ENCODE data around the gene OSBP.
"Not testable (repeated sequence)": the region's sequence is repeated elsewhere in the genome, so short reads cannot be mapped to it uniquely, and the experiment has no call there.

OSBP gene

DNA sequence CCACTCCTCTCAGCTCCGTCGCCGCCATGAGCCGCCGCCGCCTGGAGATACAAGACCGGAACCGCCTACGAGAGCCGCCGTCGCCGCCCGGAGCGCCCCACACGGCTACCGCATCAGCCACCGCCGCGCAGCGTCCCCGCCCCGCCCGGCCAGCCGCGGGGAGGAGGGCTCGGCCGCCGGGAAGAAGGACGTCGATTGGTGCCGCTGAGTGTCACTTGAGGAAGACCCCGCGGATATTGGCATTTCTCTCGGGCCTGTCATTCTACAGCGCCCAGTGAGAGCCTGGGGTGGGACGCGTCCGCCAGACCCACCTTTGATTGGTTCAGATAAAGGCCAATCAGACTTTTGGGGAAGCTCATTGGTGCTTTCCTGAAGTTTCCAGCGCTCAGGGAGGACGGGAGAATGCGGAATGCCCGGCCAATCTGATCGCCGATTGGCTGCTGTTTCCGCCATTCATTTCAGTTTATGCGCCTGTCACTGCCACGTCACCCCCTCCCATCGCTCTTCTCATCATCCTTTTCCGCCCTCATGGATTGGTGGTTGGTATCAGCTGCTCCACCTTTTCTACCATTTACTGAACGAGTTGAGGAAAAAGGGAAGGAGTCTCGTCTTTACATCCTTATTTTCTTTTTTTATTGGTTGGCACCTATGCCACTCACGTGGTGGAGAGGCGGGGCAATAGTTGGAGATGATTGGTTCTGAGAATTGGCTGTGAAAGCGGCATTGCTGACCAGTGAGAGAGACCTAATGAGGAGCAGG, at the start of gene OSBP:
Gene OSBP (minus strand): TSS at position 138 of the 759 bp plus-strand sequence. CDS start 110 bp downstream, at position 28.
- FAIRE-seq: peak; percentile 98

DNA sequence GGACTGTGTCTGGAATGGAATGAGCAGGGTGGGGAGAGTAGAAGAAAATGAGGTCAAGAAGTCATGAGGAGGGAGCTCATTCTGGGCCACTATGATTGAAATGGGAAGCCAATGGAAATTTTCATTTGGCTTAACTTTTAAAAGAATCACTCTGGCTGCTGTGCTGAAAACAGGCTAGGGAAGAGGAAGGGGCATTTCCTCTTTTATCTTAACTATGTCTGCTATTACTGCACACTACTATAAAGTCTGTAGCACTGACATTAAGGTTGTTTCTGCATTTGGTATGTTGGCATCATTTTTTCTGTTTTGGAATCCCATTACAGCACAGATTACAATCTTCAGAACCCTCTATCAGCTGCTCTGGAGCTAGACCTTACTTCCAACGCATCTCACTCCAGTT, 45.0 kb upstream of the OSBP start:
- FAIRE-seq: no peak

DNA sequence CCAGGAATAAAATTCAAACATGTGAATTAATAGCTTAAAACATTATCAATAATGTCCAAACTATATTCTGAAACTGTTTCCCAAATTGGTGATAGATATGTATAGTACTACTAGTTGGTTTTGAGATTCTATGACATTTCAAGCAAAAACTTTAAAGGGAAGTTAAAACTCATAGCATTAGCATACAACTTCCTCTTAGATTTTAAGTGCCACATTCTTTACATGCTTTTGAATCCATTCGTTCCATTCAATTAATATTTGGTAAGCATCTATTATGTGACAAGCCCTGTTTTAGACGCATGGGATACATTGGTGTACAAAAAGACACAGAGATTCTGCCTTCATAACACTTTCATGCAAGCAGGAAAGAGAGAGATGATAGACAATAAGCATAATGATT, 44.4 kb upstream of the OSBP start:
- no peak for FAIRE-seq

DNA sequence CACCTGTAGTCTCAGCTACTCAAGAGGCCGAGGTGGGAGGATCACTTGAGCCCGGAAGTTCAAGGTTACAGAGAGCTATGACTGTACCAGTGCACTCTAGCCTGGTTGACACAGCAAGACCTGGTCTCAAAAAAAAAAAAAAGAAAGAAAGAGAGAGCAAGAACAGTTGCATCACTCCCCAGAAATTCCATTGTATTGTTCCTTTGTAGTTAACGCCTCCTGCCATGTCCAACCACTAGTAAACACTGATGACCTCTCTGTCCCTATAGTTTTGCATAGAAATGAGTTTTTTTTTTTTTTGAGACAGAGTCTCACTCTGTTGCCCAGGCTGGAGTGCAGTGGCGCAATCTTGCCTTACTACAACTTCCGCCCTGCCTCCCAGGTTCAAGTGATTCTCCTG, 42.5 kb upstream of the OSBP start:
- FAIRE-seq: no peak

GRCh38 chr11:59654893-59655292, 39.3 kb upstream of the OSBP start:
- no peak for FAIRE-seq

DNA sequence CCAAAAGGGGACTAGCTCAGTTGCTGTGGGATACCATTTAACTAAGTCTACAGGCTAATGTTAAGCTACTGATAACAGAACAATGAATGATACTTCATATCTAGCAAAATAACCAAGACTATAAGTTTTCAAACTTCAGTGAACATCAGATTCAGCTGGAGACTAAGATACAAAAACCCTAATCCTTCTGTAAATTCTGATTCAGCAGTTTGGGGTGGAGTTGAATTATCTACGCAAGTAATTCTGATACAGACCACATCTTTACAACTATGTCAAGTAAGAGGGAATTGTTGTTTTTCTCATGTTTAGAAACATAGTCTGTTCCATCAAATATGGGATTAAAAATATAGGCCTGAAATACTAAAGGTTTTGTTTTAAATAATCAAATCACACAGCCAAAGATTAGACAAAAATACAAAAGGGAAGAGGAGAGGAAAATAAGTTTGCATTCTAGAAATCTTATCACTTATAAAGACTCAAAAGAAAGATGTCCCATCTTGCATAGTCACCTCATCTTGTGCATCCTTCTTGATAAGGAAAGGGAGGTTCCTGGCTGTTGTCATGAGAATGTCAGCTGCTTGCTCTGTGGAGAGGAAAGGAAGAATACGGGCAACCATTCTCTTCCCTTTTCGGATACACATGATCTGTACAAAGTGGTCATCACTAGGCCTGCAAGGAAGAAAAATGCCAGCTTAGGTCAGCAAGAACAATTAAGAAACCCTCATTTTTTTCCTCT, 31.8 kb upstream of the OSBP start:
- no peak for FAIRE-seq

GRCh38 chr11:59644528-59644927, 29.0 kb upstream of the OSBP start:
- no peak for FAIRE-seq

DNA sequence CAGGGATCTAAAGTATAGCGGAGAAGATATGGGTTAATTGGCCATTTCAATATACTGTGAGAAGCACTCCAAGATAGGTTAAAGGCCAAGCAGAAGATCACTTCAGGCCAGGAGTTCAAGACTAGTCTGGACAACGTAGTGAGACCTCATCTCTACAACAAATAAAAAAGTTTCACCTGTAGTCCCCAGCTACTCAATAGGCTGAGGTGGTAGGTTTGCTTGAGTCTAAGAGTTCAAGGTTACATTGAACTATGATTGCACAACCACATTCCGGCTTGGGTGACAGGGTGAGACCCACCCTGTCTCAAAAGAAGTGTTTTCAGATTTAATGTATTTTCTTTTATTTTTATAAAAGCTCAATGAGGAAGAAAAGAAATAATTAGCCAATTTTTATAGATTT, 27.8 kb upstream of the OSBP start:
- FAIRE-seq: no peak

DNA sequence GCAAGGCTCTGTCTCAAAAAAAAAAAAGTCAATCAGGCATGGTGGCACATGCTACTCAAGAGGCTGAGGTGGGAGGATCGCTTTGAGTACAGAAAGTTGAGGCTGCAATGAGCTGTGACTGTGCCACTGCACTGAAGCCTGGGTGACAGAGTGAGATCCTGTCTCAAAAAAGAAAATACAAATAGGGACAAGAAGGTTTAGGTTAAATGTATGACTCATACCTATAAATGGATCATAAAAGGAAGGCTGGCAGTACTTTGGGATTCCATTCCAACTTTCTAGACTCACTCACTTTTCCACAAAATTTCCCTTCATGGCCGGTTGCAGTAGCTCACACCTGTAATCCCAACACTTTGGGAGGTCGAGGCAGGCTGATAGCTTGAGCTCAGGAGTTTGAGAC, 25.6 kb upstream of the OSBP start:
- no peak for FAIRE-seq

DNA sequence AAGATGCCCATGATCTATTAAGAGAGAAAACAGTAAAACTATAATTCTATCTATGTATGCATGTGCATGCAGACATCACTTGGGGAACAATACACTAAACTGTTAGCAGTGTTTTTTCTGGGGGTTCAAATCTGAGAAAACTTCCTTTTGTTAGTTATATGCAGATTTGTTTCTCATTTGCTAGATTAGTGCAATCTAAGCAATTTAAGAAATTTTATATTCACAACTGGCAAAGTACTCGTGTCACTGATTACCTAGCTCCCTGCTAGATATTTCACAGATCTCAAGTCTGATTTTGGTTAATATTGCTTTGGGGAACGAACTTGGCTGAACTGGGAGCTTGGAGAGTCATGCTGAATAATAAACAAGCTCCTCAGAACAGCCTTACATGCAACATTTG, 14.9 kb upstream of the OSBP start:
- FAIRE-seq: no peak

- no peak for FAIRE-seq
Measured at GRCh38 chr11:59629996-59630395, 14.4 kb upstream of the OSBP start.

GRCh38 chr11:59626969-59627368, 11.4 kb upstream of the OSBP start:
- FAIRE-seq: not testable (repeated sequence)

DNA sequence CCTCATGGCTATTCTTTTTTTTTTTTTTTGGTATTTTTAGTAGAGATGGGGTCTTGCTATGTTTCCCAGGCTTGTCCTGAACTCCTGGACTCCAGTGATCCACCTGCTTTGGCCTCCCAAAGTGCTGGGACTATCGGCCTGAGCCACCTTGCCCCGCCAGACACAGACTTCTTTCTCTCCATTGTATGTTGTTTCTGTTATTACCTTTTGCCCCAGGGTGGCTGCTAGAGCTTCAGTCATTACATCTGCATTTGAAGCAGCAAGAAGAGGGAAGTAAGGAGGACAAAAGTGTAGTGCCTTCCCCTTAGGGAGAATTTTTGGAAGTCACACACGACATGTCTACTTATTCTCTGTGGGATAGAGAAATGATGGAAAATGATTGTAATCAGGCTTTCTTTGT, 10.1 kb upstream of the OSBP start:
- no peak for FAIRE-seq

- no peak for FAIRE-seq
Measured at GRCh38 chr11:59617876-59618275, 2.3 kb upstream of the OSBP start.

DNA sequence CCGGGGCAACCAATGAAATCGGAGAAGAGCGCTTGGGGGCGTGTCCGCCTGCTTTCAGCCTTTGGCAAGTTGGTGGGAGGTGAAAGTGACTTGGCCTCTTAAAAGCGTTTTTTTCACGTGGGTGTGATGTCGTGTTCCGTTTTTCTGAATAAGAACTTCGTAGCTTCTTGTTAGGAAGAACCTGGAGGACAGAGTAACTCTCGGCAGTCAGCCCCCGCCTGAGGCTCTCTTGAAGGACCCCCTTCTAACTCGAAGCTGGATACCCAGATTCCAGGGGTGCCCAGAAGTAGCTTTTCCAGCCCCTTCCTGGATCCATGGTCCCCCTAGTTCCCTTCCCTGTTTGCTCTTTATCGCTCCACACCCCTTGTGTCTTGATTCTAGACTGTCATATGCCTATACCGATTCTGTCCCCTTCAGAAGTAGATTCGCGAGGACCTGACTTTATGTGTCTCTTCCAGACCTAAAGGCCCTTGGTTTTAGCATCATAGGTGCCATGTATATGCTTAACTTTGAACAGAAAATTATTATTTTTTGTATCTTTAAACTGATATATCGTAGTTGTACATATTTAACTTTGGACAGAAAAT, 915 bp upstream of the OSBP start:
- no peak for FAIRE-seq

GRCh38 chr11:59615120-59615636, 396 bp downstream of the OSBP start:
- FAIRE-seq: no peak

DNA sequence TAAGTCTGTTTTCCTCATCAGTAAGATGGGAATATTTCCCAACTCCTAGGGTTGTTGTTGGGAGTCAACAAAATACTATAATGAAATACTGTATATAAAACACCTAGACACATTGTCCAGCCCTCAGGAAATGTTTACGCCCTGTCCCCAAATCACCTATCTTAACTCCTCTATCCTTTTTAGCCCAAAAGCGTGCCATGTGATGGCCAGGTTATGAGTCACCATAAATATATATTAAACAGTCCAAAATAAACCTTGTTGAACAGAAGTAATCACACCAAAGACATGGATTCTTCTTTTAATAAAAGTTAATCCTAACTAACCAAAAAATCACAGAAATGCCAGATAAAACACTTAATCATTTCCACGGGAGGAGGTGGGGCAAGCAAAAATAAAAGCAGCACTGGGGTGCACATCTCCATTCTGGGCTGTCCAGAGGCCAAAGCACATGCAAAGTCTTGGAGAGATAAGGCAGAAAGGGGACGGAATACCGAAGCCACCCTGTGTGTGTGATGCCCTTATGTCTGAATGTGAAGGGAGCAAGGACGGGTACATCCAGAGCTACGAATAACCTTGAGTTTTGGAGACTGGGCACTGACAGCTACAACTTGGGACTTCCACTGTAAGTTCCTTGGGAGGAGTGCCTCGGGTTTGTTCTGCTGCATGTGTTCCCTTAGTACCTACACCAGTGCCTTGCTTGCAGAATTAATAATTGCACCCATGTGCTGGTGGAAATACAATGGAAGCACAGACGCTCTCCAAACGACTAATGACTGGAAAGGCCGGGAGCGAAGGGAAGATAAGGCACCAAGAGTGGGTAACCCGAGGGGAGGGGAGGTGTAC, 1.1 kb downstream of the OSBP start:
- no peak for FAIRE-seq

GRCh38 chr11:59611570-59612565, 3.7 kb downstream of the OSBP start:
- no peak for FAIRE-seq

GRCh38 chr11:59610289-59610688, 5.3 kb downstream of the OSBP start:
- no peak for FAIRE-seq

DNA sequence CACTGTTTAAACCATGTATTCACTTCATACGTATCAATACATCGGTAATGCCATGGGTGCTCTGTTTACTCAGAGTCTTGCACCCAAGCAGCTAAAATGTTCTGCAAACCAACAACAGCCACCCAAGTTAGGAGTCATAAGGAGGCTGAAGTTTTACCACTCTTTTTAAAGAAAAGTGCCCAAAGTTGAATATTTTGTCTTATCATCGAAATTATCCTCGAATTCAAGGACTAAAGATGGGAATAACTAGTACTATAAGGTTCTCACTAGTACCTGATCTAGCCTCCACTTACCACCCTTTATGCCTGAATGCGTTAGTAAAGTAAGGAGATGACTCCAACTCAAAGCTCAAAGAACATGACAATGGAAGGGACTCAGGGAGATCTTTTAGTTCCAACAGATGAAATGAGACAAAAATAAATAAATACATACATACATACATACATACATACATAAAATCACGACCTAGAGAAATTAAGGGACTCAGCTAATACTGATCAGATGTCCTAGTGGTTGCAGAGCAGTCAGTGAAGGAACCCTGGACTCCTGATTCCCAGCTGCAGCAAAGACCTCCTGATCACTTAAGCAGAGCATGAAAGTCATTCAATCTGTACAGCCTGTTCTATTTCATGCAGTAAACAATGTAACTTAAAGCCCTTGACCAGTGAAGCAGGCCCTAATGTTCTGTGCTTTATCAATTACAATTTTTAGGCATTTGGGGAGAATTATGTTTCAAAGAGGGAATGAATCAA, 7.7 kb downstream of the OSBP start:
- no peak for FAIRE-seq

DNA sequence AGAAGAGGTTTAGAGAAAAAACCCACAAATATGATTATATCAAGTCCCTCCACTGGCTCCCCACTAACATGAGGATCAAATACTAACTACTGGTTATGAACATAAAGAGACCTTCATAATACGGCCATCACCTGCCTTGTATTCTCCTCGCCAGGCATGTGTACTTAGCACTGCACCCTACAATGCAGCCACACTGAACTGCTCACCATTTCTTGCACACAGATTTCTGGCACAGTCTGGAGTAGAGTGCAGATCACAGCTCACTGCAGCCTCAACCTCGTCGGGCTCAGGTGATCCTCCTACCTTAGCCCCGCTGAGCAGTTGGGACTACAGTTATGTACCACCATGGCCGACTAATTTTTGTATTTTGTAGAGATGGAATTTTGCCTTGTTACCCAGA, 13.1 kb downstream of the OSBP start:
- FAIRE-seq: no peak
